ENCODE measurements around the gene CYP2W1.

DNA sequence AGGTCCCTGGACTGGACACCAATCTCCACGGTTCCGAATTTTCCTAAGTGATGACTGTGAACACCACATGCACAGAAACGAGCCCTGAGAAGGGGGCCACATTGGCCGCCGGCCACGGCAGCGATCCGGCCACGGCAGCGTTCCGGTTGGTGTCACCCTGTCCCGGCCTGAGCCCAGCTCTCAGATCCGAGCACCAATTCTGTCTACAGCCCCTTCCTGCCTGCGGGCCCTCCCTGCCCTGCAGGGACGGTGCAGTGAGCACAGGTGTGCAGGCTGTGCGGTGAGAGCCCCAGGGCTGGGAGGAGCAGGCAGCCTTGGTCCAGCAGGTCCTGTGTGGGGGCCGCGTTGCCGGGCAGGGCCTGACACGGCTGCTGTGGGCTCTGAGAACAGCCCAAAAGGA, 31.7 kb downstream of the CYP2W1 start:
- no peak for TF ChIP-seq CTCF (IDR thresholded peaks at IDR 0.05)
- no peak for TF ChIP-seq POLR2A (IDR thresholded peaks at IDR 0.05)
